ENCODE data around the gene SLC49A3. TPM values are rescaled to one million over a fixed set of nuclear protein-coding genes. Genes with fewer than 3 reads are reported as not detected.

Gene SLC49A3
- total and polyA plus RNA-seq, 2 experiments from 2014 or later: 1.9 to 2.3 TPM

DNA sequence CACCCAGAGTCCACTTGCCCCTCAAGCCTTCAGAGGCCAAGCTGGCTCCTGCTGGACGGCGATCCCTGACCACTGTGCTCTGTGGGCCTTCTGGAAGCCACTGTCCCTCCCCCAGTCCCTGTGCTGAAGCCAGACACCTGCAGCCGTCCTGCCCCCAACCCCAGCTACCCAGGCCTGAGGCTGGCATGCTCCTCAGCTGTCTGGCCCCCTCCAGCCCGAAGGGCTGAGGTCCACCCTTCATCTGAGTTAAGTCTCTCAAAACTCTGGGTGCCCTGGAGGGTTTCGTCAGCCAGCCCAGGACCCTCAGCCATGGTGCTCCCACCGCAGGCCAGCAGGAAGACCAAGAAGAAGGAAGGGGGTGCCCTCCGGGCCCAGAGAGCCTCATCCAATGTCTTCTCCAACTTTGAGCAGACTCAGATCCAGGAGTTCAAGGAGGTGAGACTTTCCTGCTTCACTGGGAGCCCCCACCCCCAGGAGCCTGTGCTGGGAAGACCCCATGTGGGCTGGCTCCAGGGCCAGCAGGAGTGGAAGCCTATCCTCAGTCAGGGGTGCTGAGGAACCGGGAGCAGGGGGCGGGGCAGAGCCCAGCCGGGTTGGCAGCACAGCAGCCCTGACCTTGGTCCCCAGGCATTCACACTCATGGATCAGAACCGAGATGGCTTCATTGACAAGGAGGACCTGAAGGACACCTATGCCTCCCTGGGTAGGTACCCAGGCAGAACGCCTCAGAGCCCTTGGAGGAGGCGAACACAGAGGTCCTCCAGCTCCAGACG is 10.4 kb downstream of the SLC49A3 start:
- TF ChIP-seq, protein P1, sequence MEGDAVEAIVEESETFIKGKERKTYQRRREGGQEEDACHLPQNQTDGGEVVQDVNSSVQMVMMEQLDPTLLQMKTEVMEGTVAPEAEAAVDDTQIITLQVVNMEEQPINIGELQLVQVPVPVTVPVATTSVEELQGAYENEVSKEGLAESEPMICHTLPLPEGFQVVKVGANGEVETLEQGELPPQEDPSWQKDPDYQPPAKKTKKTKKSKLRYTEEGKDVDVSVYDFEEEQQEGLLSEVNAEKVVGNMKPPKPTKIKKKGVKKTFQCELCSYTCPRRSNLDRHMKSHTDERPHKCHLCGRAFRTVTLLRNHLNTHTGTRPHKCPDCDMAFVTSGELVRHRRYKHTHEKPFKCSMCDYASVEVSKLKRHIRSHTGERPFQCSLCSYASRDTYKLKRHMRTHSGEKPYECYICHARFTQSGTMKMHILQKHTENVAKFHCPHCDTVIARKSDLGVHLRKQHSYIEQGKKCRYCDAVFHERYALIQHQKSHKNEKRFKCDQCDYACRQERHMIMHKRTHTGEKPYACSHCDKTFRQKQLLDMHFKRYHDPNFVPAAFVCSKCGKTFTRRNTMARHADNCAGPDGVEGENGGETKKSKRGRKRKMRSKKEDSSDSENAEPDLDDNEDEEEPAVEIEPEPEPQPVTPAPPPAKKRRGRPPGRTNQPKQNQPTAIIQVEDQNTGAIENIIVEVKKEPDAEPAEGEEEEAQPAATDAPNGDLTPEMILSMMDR (IDR thresholded peaks at IDR 0.05; ENCODE audit: low read depth, low read length): no peak
- no peak overlapping the region for H3K4me3 ChIP-seq
- DNase-seq (ENCODE audit: low read depth in 1 of 2, low spot score in 1 of 2): no peak
- no peaks in the 10 kb centered on the region for H3K36me3 ChIP-seq
- no peak overlapping the region for H3K27ac ChIP-seq
- H3K27me3 ChIP-seq: no peaks in the 10 kb centered on the region
- no peaks in the 10 kb centered on the region for H3K9me3 ChIP-seq (ENCODE audit: low read depth)
- H3K4me1 ChIP-seq (ENCODE audit: low read depth): peaks cover 23% of the 10 kb centered on the region

DNA sequence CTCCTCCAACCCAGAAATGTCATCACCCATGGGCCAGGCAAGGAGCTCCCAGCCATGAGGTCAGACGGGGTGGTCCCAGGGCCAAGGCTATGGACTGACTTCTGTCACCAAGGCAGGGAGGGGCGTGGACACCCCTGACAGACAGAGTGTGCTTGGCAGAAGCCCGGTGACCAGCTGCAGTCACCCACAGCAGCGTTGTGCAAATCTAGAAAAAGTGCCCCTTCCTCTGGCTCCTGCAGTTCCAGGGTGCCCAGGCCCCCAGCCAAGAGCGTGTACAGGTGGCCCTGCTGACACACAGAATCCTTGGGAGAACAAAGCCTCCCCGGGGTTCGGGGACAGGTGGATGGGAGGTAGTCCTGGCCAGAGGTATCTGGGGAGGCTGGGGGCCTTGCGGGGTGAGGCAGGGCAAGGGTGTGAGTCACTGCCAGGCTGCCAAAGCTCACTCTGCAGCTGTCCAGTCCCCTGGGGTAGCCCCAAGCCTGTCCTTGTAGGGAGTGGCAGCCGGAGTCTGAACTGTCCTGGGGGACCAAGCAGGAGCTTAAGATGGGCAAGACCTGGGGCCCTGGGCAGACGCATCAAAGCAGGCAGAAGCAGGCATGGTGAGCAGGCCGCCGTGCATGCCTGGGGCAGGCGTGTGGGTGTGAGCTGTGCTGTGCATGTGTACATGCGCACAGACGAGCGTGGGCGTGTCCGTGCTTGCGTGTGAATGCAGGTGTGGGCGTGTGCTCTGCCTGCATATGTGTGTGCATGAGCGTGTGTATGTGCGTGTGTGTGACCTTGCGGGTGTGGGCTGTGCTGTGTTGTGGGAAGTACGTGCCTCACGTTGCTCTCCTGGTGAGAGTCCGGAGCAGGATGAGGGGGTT is 11.3 kb downstream of the SLC49A3 start:
- Histone ChIP-seq H3K27ac (peak overlapping the region; percentile 69), H3K4me1 (ENCODE audit: low read depth) (peaks cover 30% of the 10 kb centered on the region), H3K36me3 (peaks cover 3% of the 10 kb centered on the region), H3K9me3 (ENCODE audit: low read depth) (no peaks in the 10 kb centered on the region), H3K4me3 (no peak overlapping the region), H3K27me3 (no peaks in the 10 kb centered on the region)
- DNase-seq (ENCODE audit: low read depth in 1 of 2, low spot score in 1 of 2): no peak
- TF ChIP-seq, protein P1 (IDR thresholded peaks at IDR 0.05; ENCODE audit: low read depth, low read length): no peak

- TF ChIP-seq, protein P1 (IDR thresholded peaks at IDR 0.05; ENCODE audit: low read depth, low read length): no peak
- Histone ChIP-seq H3K27me3 (no peaks in the 10 kb centered on the region), H3K4me1 (ENCODE audit: low read depth) (peaks cover 30% of the 10 kb centered on the region), H3K9me3 (ENCODE audit: low read depth) (no peaks in the 10 kb centered on the region), H3K36me3 (peaks cover 11% of the 10 kb centered on the region), H3K27ac (peak overlapping the region; percentile 69), H3K4me3 (no peak overlapping the region)
- DNase-seq (ENCODE audit: low read depth in 1 of 2, low spot score in 1 of 2): no peak
These were observed 12.1 kb downstream of the SLC49A3 start for GRCh38 chr4:676871-677235.

DNA sequence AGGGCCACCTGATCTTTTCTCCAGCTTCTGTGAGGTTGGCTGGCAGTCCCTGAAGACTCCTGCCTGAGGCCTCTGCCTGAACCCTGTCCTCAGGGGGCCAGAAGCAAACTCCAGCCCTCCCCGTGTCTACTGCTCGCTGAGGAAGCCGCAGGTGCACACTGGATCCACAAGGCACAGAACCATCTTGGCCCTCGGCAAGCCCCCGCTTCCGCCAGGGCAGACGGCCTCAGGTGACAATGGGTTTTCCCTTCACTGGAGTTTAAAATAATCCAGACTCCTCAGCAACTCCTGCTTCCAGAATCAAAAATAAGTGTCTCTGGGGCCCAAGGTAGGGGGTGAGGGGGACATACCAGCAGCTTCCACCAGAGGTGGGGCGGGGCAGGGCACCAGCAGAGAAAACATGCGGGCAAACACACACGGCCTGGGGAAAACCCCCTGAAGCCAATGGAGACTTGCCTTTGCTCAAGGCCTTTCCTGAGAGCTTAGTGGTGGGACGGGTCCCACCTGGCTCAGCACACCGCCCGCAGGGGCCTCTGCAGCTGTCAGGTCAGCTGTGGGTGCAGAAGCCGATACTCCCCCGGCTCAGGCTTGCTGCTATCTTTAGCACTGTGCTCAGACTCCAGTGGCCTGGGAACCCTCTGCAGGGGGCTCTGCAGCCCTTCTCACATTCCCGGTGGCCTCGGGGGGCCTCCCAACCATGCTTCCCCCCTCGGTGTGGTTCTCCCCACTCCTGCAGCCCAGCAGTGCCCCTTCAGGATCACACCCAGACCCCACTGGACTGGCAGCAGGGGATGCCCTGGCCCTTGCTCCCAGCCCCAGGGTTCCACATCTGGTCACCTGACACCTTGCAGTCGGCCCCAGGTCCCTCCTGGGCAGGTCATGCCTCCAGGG is 12.7 kb downstream of the SLC49A3 start:
- no peak overlapping the region for H3K4me3 ChIP-seq
- DNase-seq (ENCODE audit: low read depth in 1 of 2, low spot score in 1 of 2): no peak
- H3K27ac ChIP-seq: peak overlapping the region; percentile 69
- no peaks in the 10 kb centered on the region for H3K27me3 ChIP-seq
- TF ChIP-seq, protein P1 (IDR thresholded peaks at IDR 0.05; ENCODE audit: low read depth, low read length): no peak
- peaks cover 16% of the 10 kb centered on the region for H3K36me3 ChIP-seq
- H3K4me1 ChIP-seq (ENCODE audit: low read depth): peaks cover 30% of the 10 kb centered on the region
- H3K9me3 ChIP-seq (ENCODE audit: low read depth): no peaks in the 10 kb centered on the region
